Measurements from ENCODE around the gene TAB2.

Gene TAB2

GRCh38 chr6:149387779-149388512, 70.4 kb downstream of the TAB2 start:
- H3K27me3 ChIP-seq (replicated peaks; ENCODE audit: control insufficient read depth, insufficient read depth, low read length), result no peaks in the 10 kb centered on the region

GRCh38 chr6:149389509-149390297, 72.2 kb downstream of the TAB2 start:
- H3K4me3 ChIP-seq (replicated peaks; ENCODE audit: low read depth, low read length), result no peak overlapping the region
- no peaks in the 10 kb centered on the region for H3K27me3 ChIP-seq (replicated peaks; ENCODE audit: control insufficient read depth, insufficient read depth, low read length)
- TF ChIP-seq, protein P1, sequence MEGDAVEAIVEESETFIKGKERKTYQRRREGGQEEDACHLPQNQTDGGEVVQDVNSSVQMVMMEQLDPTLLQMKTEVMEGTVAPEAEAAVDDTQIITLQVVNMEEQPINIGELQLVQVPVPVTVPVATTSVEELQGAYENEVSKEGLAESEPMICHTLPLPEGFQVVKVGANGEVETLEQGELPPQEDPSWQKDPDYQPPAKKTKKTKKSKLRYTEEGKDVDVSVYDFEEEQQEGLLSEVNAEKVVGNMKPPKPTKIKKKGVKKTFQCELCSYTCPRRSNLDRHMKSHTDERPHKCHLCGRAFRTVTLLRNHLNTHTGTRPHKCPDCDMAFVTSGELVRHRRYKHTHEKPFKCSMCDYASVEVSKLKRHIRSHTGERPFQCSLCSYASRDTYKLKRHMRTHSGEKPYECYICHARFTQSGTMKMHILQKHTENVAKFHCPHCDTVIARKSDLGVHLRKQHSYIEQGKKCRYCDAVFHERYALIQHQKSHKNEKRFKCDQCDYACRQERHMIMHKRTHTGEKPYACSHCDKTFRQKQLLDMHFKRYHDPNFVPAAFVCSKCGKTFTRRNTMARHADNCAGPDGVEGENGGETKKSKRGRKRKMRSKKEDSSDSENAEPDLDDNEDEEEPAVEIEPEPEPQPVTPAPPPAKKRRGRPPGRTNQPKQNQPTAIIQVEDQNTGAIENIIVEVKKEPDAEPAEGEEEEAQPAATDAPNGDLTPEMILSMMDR (IDR thresholded peaks at IDR 0.05; ENCODE audit: insufficient read depth, low read length, poor library complexity, severe bottlenecking), result no peak
- peaks cover 2% of the 10 kb centered on the region; the same call in 1 of the 2 replicates for H3K36me3 ChIP-seq (ENCODE audit: control insufficient read depth, insufficient read depth, low read length)
- DNase-seq (ENCODE audit: extremely low read depth, insufficient read length), result no peak

More at GRCh38 chr6:149387779-149388512, 70.4 kb downstream of the TAB2 start:
- no peak for DNase-seq (ENCODE audit: extremely low read depth, insufficient read length)
- TF ChIP-seq, protein P1 (IDR thresholded peaks at IDR 0.05; ENCODE audit: insufficient read depth, low read length, poor library complexity, severe bottlenecking), result no peak
- H3K4me3 ChIP-seq (replicated peaks; ENCODE audit: low read depth, low read length), result no peak overlapping the region
- peaks cover 2% of the 10 kb centered on the region; the same call in 1 of the 2 replicates for H3K36me3 ChIP-seq (ENCODE audit: control insufficient read depth, insufficient read depth, low read length)

- Histone ChIP-seq H3K27me3 (replicated peaks; ENCODE audit: control insufficient read depth, insufficient read depth, low read length) (no peaks in the 10 kb centered on the region), H3K4me3 (replicated peaks; ENCODE audit: low read depth, low read length) (no peak overlapping the region), H3K36me3 (ENCODE audit: control insufficient read depth, insufficient read depth, low read length) (peaks cover 2% of the 10 kb centered on the region)
- TF ChIP-seq, protein P1 (IDR thresholded peaks at IDR 0.05; ENCODE audit: insufficient read depth, low read length, poor library complexity, severe bottlenecking), result no peak
- no peak for DNase-seq (ENCODE audit: extremely low read depth, insufficient read length)
Measured at GRCh38 chr6:149392093-149392492, 74.6 kb downstream of the TAB2 start.

DNA sequence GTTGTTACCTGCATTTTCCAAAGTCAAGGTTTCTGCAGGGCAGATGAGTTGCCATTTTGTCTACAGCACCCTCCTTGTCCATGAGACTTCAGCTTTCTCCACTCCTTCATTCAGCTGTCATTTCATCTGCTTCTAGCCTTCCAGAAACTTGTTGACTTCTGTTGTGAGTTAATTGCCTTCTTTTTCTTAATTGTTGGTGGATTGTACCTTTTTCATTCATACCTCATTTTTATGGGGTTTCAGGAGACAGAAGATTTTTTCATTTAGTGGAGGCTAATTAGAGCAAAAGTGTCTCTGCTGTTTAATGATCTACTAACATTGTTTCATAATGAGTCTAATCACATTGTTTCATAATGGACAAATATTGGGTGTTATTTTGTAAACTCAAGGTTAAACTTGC, 75.0 kb downstream of the TAB2 start:
- DNase-seq (ENCODE audit: extremely low read depth, insufficient read length), result no peak
- TF ChIP-seq, protein P1 (IDR thresholded peaks at IDR 0.05; ENCODE audit: insufficient read depth, low read length, poor library complexity, severe bottlenecking), result no peak
- Histone ChIP-seq H3K4me3 (replicated peaks; ENCODE audit: low read depth, low read length) (no peak overlapping the region), H3K27me3 (replicated peaks; ENCODE audit: control insufficient read depth, insufficient read depth, low read length) (no peaks in the 10 kb centered on the region), H3K36me3 (ENCODE audit: control insufficient read depth, insufficient read depth, low read length) (peaks cover 2% of the 10 kb centered on the region)

DNA sequence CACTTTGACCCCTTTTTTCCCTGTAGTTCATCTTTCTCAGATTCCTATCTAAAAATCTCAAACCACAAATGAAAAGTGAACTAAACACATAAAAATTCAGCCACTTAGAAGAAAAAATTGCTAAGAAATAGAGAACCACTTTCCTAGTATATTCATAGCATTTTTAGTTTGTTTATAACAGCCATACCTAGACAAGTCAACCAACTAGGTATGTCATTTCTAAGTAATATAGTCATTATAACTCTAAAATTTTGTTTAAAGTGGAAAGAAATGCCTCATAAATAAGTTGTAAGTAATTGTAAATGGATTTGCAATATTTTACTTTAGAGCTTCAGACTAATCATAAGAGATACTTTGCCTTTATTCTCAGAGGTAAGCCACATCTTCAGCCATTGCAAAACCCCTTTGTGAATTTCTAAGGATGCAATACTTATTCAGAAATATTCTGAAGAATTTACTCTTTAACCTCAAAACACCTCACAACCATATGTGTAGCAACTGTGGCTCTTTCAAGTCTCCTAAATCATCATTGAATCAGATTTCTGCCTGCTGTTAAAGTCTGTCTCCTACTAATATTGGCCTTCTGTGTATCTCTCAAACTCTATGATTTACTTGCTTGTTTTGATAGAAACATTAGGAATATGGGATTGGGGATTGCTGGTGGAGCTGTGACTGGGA, 75.6 kb downstream of the TAB2 start:
- no peak overlapping the region for H3K4me3 ChIP-seq (replicated peaks; ENCODE audit: low read depth, low read length)
- TF ChIP-seq, protein P1 (IDR thresholded peaks at IDR 0.05; ENCODE audit: insufficient read depth, low read length, poor library complexity, severe bottlenecking), result no peak
- peaks cover 3% of the 10 kb centered on the region for H3K36me3 ChIP-seq (ENCODE audit: control insufficient read depth, insufficient read depth, low read length)
- DNase-seq (ENCODE audit: extremely low read depth, insufficient read length), result no peak
- no peaks in the 10 kb centered on the region for H3K27me3 ChIP-seq (replicated peaks; ENCODE audit: control insufficient read depth, insufficient read depth, low read length)

All from GM06990 (cell line).